GM20431 (cell line): Measurements from ENCODE around the gene TTC28.

Experiments
- in situ Hi-C: fragments of 300-500 bp; cut with MseI, MboI; formaldehyde crosslinking; loops from one replicate; pipeline ENCODE4 v1.15.0; 2020; ENCODE audit warnings: low sequenced_read_pairs; ENCODE audit not compliant: unreplicated experiment

Gene TTC28

DNA sequence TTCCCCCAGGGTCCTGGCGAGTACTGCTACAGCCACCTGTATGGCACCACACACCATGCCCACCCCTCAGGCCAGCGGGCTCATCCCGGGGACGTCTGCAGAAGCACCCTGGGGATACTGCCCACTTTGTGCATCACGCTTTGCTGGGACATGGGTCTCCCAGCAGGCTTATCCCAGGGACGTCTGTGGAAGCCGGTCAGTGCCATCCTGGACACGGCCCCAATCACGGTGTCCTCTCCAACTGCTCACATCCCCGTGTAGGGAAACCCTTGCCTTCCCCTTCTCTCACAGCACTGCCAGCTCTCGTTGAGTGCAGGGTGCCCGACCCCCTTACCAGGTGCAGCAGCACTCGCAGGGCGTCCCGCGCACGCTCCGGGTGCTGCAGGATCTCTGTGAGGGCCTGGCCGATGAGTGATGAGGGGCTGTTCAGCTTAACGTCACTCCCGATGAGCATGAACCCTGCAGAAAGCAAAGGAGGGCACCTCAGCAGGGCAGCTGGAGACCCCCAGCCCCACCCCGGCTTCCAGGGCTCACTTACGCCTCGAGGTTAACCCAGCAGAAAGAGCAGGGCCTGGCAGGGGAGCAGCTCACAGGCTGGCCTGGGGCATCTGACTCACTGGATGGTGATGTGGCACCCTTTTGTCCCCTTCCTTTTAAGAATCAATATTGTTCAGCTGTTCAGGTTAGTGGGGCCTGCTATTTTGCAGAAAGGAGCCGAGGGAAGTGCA is 683.7 kb downstream of the TTC28 start:
- in situ Hi-C loops = no loop called here

DNA sequence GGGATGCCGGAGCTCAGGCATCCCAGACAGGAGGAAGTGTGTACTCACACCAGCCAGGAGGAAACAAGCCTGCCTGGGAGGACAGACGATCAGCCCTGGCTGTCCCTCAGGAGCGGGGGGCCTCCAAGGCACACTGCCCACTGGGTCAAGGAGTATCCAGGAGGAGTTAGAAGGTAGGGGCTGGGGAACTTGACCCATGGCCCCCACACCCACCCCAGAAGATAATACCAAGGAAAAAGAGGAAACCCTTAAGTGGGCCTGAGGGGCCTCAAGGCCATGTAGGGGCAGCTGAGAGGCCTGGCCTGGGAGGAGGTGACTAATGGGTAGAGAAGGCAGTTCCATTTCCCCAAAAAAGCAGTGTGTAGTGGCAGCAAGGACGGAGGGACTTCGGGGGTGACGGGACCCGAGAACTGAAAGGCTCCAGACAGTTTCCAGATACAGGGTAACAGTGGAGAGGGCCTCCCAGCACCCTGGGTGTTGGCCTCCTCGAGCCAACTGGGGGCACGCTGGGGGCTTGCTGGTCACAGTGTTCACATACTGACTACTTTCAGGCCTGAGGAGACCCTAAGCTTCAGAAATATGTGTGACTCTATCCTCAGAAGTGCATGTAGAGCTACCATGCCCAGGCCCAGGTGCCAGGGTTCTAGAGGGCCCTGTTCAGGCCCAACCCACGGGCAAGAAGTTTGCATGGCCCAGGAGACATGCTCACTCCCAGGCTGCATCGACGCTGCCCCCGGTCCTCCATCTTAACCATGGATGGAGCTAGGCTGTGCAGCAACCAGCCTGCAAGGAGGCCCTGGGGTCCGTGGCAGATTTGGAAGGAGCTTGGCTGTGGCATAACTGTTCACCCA is 684.9 kb downstream of the TTC28 start:
- in situ Hi-C loops = no loop called here

DNA sequence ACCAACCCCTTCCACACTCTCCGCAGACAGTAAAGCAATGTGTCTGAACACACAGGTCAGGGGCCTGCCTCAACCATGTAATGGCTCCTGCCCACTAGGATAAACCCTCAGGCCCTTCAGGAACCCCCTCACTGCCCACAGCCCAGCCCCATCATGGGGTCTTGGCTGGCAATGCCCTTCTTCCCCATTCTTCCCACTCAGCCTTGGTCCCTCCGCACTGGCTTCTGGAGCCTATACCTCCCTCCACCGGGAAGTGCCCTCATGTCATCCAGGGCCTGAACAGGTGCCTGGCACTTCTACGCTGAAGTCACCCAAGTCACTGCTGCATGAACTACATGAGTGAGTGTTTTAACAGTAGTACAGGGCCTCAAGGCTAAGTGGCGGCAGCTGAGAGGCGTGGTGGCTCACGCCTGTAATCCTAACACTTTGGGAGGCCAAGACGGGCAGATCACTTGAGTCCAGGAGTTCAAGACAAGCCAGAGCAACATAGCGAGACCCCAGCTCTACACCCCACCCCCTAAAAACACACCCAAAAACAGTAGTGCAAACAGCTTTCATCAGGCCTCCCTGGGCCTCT is 685.8 kb downstream of the TTC28 start:
- in situ Hi-C loops = no loop called here

DNA sequence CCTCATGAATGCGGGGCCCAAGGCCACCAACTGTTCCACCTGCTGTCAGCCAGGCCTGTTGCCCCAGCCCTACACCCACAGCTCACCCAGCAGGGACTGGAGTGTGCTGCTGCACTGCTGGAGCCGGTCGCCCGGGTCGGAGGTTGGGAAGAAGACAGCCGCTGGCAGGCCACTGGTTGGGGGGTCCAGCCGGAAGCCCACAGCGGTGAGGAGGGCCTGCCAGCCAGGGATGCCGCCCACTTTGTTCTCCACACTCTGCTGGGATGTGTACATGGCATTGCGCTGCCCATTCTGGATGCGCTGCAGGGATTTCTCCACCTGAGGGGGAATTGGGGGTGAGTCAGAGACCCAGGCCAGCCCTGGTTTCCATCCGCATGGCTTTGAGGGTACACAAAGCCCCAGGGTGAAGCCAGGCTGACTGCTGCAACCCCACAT is 686.4 kb downstream of the TTC28 start:
- in situ Hi-C loops = no loop called here

DNA sequence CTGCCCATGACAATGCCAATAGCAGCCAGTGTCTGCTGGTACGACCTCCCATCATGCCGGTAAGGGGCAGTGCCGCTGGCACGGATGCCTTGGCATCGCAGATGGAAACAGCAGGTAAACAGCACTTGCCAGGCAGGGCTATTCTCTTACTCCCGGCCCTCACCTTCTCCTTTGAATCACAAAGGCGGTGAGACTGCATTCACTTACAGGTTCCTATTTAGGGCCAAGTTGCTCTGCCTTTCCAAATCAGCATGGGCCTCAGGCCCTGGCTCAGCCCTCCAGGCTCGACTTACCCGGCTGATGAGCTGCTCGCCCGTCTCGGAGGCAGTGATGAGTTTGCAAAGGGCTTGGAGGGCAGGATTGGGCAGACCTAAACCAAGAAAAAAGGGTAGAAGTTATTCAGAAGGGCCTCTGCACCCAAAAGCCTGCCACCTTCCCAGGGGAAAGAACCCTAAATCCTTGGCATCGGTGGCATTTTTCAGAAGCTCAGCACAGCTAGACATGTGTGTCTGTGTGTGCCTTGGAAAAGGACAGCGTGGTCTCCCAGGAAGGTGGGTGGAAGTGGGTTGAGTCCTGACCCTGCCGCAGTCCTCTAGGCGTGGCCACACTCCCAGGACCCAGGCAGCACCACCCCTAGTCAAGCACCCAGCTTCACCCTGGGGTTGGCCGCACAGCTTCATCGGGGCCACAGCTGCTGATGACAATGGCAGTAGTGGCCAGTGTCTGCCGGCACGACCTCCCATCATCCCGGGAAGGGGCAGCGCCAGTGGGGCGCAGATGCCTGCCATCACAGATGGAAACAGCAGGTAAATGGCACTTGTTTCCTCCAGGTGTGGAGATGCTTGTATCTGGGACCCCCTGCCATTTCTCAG is 687.1 kb downstream of the TTC28 start:
- in situ Hi-C loops = no loop called here

DNA sequence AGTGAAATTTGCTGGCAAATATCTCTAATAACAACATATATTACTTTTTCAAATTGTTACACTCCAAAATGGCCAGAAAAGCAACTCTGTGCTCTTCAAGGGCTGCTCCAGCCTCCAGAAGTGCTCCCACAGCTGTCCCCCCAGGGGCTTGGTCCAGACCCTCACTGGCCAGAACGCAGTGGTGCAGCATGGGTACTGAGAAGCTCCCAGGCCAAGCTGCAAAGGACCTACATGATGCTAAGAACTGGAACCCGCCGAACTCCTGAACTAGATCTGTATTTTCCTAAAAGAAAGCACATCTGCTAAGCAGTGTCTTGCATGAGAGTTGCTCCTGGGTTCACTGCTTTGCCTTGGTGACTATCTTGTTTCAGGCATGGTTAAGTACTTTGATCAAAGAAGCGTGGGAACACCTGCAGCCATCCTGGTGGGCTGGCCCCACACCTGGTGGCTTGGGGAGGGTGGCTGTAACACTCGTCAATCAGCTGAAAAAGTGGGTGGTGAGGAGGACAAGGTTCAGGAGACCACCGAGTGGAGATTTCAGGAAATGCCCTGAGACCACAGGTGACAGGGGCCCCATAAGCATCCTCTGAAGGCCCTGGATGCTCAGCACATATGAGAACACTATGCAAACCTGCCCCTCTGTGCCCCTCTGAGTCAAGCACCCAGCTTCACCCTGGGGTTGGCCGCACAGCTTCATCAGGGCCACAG is 687.9 kb downstream of the TTC28 start:
- in situ Hi-C loops = no loop called here

DNA sequence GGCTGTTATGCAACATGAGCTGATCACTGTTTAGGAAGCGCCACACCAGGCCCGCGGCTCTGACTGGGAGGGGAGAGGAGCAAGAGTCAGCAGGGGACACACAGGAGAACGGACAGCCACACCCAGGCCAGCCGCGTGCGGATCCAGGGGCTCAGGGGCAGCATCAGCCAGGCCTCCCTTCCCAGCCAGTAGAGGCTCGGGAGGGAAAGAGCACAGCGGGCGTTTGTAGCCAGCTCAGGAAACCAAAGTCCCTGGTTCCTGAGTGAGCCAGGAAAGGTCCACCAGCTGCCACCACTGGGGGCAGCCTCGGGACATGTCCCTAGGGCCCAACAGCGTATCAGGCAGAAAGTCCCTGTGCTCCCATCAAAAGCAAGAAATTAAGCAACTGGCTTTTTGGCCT is 688.8 kb downstream of the TTC28 start:
- in situ Hi-C loops = no loop called here

DNA sequence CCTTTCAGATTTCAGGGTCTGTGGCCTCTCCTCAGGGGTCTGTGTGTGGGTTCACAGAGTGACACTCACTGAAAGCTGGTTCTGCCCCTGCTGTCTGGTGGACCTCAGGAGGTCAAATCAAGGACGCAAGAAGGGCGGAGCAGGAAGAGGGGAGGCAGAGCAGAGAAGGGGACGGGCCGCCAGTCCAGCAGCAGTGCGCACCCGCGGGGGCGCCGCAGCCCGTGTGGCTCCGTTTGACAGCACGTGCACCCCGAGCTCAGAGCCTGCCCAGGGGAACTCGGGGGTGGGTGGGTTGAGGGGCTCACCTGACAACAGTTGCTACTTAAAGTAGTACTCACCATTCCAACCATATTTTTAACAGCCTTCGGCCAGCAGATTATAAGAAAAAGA is 689.2 kb downstream of the TTC28 start:
- in situ Hi-C loops = no loop called here

DNA sequence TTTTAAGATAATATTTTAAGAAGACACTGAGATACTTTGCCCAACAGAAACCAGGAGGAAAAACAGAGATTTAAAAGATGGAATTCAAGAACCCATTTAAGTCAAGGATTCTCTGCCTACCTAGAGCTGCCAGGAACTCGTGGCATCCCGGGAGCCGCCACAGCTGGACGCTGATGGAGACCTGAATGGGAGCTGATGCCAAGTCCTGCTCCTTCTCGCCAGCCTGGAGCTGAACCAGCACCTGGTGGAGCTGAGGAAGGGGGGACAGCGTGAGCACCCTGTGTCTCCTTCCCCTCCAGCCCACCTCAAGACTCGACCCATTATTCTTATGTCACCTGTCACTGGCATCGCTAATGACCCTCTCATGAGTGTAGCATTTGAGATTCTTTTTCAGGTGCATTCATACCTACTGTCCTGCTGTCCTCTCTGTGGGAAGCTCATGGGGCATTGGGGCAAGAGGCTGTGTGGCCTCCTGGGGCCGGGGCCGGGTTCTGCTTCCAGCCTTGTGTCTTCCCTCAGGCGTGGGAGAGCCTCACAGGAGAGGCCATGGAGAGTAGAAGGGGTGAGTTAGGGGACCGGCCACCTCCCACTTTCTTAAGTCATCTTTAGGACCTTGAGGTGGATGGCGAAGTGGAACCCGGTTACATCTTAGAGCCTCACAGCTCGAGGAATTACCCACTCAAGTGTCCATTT is 689.7 kb downstream of the TTC28 start:
- in situ Hi-C loops = no loop called here

DNA sequence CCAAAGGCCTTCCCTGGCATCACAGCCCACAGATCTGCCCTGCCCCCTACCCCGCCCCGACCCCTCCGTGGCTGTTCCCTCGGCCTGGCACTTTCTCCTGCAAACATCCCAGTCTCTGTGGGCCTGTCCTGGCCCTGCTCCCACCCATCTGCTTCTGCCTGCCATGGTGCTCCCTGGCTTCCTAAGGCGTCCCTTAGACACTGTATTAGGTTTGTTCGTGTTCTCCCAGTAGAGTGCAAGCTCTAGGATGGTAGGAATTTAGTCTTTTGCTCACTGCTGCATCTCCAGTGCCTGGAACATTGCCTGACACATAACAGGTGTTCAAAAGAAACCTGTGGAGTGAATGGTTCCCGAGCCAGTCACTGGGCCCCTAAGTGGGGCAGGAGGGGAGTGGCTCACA is 690.9 kb downstream of the TTC28 start:
- in situ Hi-C loops = no loop called here

DNA sequence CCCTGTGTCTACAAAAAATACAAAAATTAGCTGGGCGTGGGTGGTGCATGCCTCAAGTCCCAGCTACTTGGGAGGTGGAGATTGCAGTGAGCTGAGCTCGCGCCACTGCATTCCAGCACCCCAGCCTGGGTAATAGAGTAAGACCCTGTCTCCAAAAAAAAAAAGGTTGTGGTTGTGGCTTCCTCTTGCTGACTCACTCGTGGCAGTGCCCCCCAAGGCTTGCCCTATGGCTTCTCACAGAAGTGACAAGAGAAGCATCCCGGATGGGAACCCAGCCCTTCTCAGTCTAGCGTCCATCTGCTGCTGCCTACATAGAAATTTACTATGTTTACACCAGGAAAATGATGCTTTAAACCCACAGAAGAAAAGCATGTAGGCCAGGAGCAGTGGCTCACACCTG is 692.1 kb downstream of the TTC28 start:
- in situ Hi-C loops = no loop called here

DNA sequence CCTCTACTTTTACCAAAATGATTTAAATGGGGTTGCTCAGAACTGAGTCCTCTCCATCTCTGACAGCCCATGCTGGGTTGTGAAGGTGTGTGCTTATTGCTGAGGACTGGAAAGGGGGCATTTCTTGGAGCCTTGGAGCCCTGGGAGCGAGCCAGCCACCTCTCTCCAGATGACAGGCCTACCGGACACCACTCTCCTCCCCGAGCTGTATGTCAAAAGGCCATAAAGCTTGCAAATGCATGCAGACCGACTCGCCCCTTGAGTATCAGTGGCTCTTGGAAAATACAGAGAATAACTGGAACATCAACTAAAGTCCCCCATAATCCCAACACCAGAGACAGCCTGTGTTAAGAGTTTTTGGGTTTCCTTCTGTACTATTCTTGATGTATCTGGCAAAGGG is 692.7 kb downstream of the TTC28 start:
- in situ Hi-C loops = no loop called here

DNA sequence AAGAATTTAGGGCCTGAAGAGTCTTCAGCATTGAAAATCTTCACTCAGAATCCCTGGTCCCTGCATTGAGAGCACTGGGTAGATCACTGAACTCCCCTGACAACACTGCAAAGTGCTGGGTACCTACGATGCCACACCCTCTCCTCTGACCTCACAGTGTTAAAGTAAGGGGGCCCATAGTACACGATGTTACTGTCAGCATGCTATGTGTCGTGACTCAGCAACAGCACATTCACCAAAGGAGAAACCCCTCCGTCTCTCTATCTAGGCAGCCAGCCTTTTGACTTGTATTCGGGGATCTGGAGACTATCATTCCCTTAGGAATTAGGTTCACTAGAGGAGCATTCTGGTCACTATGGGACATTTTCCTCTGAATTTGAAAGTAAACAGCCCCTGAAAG is 693.2 kb downstream of the TTC28 start:
- in situ Hi-C loops = no loop called here

DNA sequence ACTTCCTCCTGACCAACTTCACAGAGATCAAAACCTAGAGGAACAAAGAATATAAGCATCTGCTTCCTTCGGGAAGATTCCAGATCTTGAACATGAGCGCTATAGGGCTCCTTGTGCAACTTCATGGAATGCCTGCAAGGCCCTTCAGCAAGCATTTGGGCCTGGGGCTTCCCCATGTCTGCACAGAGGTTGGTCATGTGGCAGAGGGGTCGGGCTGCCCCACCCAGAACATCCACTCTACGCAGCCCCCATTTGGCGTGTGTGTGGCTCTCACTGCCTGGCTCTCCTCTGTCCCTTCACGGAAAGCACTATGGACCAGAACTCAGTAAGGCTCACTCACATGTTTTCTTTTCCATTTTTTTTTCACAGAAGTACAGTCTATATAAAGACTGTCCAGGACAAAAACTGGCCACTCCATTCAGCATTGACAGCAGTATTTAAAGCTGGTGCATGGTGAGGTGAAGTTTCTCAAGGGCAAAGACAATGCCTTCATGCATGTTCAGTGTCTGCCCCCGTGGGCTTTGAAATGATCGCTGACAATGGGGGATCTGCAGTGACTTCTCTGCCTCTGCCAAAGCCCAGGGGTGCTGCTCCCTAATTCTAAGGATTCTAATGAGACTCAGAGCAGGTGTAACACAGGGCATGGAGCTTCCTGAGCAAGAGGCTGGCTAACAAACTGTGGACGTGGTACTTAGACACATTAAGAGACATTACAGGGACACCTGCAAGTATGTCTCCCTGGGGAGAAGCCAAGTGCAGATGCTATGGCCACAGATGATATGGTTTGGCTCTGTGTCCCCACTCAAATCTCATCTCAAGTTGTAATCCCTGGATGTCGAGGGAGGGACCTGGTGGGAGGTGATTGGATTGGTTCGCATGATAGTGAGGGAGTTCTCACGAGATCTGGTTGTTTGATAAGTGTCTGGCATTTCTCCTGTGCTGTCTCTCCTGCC is 694.0 kb downstream of the TTC28 start:
- in situ Hi-C loops = no loop called here

DNA sequence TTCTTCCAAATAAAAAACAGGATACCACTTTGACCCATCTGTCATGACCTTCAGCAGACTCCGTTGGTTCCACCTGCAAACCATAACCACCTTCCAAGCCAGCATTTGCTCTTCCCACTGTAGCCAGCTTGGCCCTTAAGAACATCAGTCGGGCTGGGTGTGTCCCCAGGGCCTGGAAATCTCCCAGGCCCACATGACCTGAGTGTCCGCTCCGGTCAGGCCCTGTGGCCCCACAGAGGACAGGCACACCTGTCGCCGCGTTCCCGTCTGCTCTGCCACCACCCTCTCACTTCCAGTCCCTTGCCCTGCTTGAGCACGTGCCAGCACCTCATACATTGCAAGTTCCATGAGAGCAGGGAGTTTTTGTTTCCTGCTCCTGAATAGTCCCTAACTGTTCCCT is 694.9 kb downstream of the TTC28 start:
- in situ Hi-C loops = no loop called here

DNA sequence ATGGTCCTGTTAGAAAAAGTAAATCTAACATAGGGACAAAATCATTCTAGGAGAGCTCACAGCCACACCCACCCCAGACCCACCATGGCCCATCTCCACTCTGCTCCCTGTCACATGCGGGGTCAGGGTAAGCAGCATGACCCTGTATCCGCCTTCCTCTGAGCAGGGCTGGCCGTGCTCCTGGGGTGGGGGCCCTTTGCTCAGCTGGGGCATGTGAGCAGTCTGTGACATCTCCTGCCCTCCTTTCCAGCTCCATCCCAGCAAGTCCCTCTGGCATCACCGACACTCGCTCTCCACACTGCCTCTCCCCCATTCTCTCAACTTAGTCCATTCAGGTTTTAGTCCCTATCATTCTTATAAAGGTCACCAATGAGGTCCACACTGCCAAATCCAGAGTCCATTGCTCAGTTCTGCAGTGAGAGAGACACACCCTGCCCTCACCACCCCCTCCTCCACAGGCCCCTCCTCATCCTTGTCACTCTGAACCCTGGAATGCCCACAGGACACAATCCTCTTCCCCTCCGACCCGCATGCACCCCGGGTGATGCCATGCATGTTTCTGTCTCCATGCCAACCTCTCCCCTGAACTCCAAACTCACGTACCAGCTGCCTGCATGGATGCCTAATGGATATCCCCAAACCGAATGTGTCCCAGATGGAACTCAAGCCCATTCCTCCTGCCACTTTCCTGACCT is 695.5 kb downstream of the TTC28 start:
- in situ Hi-C loops = no loop called here

DNA sequence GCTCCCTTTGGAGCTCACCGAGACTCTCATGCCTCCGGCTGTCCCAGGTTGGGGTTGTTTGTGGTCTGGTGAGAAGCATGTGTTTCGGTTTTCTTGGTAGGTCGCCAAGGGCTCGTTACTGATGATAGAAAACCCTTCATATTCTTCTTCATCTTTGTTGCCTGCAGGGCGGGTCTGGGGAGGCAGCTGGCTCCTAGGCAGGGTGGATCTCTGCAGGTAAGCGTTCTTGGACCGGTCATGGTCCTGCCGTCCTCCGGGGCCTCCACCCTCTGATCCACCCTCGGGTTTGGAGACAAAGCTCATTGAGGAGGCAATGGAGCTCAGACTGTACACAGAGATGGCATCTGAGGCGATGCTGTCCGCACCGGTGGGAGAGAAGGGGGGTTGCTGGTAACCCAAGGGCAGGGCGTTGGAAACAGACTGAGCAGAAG is 696.3 kb downstream of the TTC28 start:
- in situ Hi-C loops = no loop called here
